Placental epithelial cell (primary cell): ENCODE results near the gene CITED4. TPM values are rescaled to one million over a fixed set of nuclear protein-coding genes. Genes with fewer than 3 reads are reported as not detected.

Experiments
- total RNA-seq: library from RNA; depleted of rRNA; stranded (reverse); fragments of >200 nt; gene quantifications from 2 replicates; pipeline ENCODE4 v1.2.3, GENCODE V29; 2012

Gene CITED4, protein sequence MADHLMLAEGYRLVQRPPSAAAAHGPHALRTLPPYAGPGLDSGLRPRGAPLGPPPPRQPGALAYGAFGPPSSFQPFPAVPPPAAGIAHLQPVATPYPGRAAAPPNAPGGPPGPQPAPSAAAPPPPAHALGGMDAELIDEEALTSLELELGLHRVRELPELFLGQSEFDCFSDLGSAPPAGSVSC
- 7.9 and 23.0 TPM in 2 replicates for total RNA-seq

DNA sequence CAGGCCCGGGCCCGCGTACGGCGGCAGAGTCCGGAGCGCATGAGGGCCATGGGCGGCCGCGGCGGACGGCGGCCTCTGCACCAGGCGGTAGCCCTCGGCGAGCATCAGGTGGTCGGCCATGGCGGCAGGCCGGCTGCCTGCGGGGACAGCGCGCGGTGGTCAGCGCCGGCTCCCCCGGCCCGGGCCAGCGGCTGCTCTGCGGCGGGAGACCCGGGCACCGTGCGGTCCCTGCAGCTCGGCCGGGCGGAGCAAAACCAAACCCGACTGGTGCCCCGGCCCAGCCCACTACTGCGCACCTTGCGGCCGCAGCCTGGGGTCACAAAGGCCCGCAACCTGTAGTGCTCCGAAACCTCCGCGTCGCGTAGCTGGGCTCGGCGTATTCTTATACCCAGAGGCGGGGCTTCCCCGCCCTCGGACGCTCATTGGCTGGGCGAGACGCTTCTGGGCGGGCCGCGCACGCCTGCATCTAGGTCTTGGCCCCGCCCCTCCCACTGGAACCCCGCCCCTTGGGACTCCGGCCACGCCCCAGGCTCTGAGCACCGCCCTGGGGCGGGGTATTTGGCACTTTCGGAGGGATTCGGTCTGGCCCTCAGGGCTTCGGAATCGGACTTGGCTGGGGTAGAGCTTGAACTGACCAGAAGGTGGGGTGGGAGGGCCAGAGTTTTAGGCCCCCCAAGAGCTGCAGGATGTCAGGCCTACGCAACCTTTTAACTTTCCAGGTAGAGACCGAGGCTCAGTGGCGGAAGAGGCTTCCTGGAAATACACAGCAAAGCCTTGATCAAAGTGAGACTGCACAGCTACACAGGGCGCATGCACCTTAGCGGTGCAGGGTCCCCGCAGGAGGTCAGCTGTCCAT, at the start of gene CITED4:
TSS of gene CITED4 (minus strand) at position 356 of the 856 bp plus-strand sequence. CDS start at position 120, 236 bp downstream.

Other genes starting within 250 kb of the CITED4 start
- under 0.01 and 0.65 TPM in 2 replicates for gene RIMS3, start 196.7 kb downstream of the CITED4 start, total RNA-seq
- 47.5 and 48.4 TPM in 2 replicates for gene NFYC, start 170.7 kb downstream of the CITED4 start, total RNA-seq
- gene KCNQ4, start 78.6 kb downstream of the CITED4 start, total RNA-seq: 0.33 TPM in 1 of 2 replicates, not detected in the other
- 34.9 and 92.6 TPM in 2 replicates for gene CTPS1, start 117.3 kb upstream of the CITED4 start, total RNA-seq
- 0.22 and 2.0 TPM in 2 replicates for gene SLFNL1, start 159.4 kb upstream of the CITED4 start, total RNA-seq